Measurements from ENCODE around the gene PUM1.
"Not testable (repeated sequence)": the region's sequence is repeated elsewhere in the genome, so short reads cannot be mapped to it uniquely, and the experiment has no call there.

Gene PUM1

GRCh38 chr1:31041529-31041928 is 24.0 kb downstream of the PUM1 start:
- H3K4me1 ChIP-seq (ENCODE audit: insufficient read depth, low read length), result peaks cover 3% of the 10 kb centered on the region; the same call in 1 of the 2 replicates
- peaks cover 50% of the 10 kb centered on the region for H3K36me3 ChIP-seq (ENCODE audit: insufficient read depth, low read length)
- no peaks in the 10 kb centered on the region for H3K9me3 ChIP-seq (ENCODE audit: insufficient read depth, low read depth, low read length)
- H3K9ac ChIP-seq (ENCODE audit: low read depth, low read length), result no peak overlapping the region
- H3K27me3 ChIP-seq (ENCODE audit: insufficient read depth, low read length), result no peaks in the 10 kb centered on the region
- H3K4me3 ChIP-seq (ENCODE audit: low read length), result no peak overlapping the region
- H3K27ac ChIP-seq (ENCODE audit: low read depth, low read length), result no peak overlapping the region

GRCh38 chr1:31040038-31040437 is 25.5 kb downstream of the PUM1 start:
- Histone ChIP-seq H3K9ac (ENCODE audit: low read depth, low read length) (no peak overlapping the region), H3K9me3 (ENCODE audit: insufficient read depth, low read depth, low read length) (no peaks in the 10 kb centered on the region), H3K27me3 (ENCODE audit: insufficient read depth, low read length) (no peaks in the 10 kb centered on the region), H3K4me1 (ENCODE audit: insufficient read depth, low read length) (peaks cover 3% of the 10 kb centered on the region; the same call in 1 of the 2 replicates), H3K4me3 (ENCODE audit: low read length) (no peak overlapping the region), H3K36me3 (ENCODE audit: insufficient read depth, low read length) (peaks cover 52% of the 10 kb centered on the region), H3K27ac (ENCODE audit: low read depth, low read length) (no peak overlapping the region)
- WGBS, result 96% methylated on average over 2 of the region's 3 CpGs

- not testable (repeated sequence) for H3K9me3 ChIP-seq (ENCODE audit: insufficient read depth, low read depth, low read length); H3K27me3 ChIP-seq (ENCODE audit: insufficient read depth, low read length); H3K27ac ChIP-seq (ENCODE audit: low read depth, low read length); H3K4me3 ChIP-seq (ENCODE audit: low read length); H3K9ac ChIP-seq (ENCODE audit: low read depth, low read length); H3K4me1 ChIP-seq (ENCODE audit: insufficient read depth, low read length)
- peaks cover 44% of the 10 kb centered on the region for H3K36me3 ChIP-seq (ENCODE audit: insufficient read depth, low read length)
- 95% methylated on average over 5 of the region's 5 CpGs for WGBS
Measured at GRCh38 chr1:31038935-31039334, 26.6 kb downstream of the PUM1 start.

GRCh38 chr1:31038360-31038759 is 27.2 kb downstream of the PUM1 start:
- no peak overlapping the region for H3K4me3 ChIP-seq (ENCODE audit: low read length)
- 96% methylated on average over 3 of the region's 5 CpGs for WGBS
- H3K4me1 ChIP-seq (ENCODE audit: insufficient read depth, low read length), result peaks cover 11% of the 10 kb centered on the region; the same call in 1 of the 2 replicates

GRCh38 chr1:31036749-31037500 is 28.6 kb downstream of the PUM1 start:
- WGBS, result 91% methylated on average over 8 of the region's 8 CpGs
- H3K4me1 ChIP-seq (ENCODE audit: insufficient read depth, low read length), result peaks cover 17% of the 10 kb centered on the region
- peaks cover 27% of the 10 kb centered on the region; the same call in 1 of the 2 replicates for H3K36me3 ChIP-seq (ENCODE audit: insufficient read depth, low read length)
- H3K4me3 ChIP-seq (ENCODE audit: low read length), result no peak overlapping the region
- no peaks in the 10 kb centered on the region for H3K27me3 ChIP-seq (ENCODE audit: insufficient read depth, low read length)
- H3K27ac ChIP-seq (ENCODE audit: low read depth, low read length), result no peak overlapping the region
- no peaks in the 10 kb centered on the region for H3K9me3 ChIP-seq (ENCODE audit: insufficient read depth, low read depth, low read length)
- no peak overlapping the region for H3K9ac ChIP-seq (ENCODE audit: low read depth, low read length)

More at GRCh38 chr1:31038360-31038759, 27.2 kb downstream of the PUM1 start:
- H3K36me3 ChIP-seq (ENCODE audit: insufficient read depth, low read length), result peaks cover 38% of the 10 kb centered on the region
- H3K9ac ChIP-seq (ENCODE audit: low read depth, low read length), result no peak overlapping the region
- H3K27me3 ChIP-seq (ENCODE audit: insufficient read depth, low read length), result no peaks in the 10 kb centered on the region
- H3K9me3 ChIP-seq (ENCODE audit: insufficient read depth, low read depth, low read length), result no peaks in the 10 kb centered on the region
- no peak overlapping the region for H3K27ac ChIP-seq (ENCODE audit: low read depth, low read length)

GRCh38 chr1:31033598-31033997 is 31.9 kb downstream of the PUM1 start:
- peaks cover 39% of the 10 kb centered on the region for H3K4me1 ChIP-seq (ENCODE audit: insufficient read depth, low read length)
- H3K36me3 ChIP-seq (ENCODE audit: insufficient read depth, low read length), result peaks cover 24% of the 10 kb centered on the region
- no peak overlapping the region for H3K27ac ChIP-seq (ENCODE audit: low read depth, low read length)

GRCh38 chr1:31032266-31032665 is 33.3 kb downstream of the PUM1 start:
- H3K4me3 ChIP-seq (ENCODE audit: low read length), result no peak overlapping the region
- no peaks in the 10 kb centered on the region for H3K27me3 ChIP-seq (ENCODE audit: insufficient read depth, low read length)
- peaks cover 33% of the 10 kb centered on the region for H3K36me3 ChIP-seq (ENCODE audit: insufficient read depth, low read length)
- peak overlapping the region; percentile 7 for H3K27ac ChIP-seq (ENCODE audit: low read depth, low read length)
- WGBS, result no CpG with 5 or more reads among the region's 1 CpG
- H3K9me3 ChIP-seq (ENCODE audit: insufficient read depth, low read depth, low read length), result no peaks in the 10 kb centered on the region
- H3K4me1 ChIP-seq (ENCODE audit: insufficient read depth, low read length), result peaks cover 42% of the 10 kb centered on the region
- H3K9ac ChIP-seq (ENCODE audit: low read depth, low read length), result no peak overlapping the region

More at GRCh38 chr1:31033598-31033997, 31.9 kb downstream of the PUM1 start:
- H3K9ac ChIP-seq (ENCODE audit: low read depth, low read length), result no peak overlapping the region
- no peaks in the 10 kb centered on the region for H3K9me3 ChIP-seq (ENCODE audit: insufficient read depth, low read depth, low read length)
- 95% methylated on average over 5 of the region's 5 CpGs for WGBS
- H3K4me3 ChIP-seq (ENCODE audit: low read length), result no peak overlapping the region
- no peaks in the 10 kb centered on the region for H3K27me3 ChIP-seq (ENCODE audit: insufficient read depth, low read length)

- peak overlapping the region; percentile 27 for H3K27ac ChIP-seq (ENCODE audit: low read depth, low read length)
- no peaks in the 10 kb centered on the region for H3K27me3 ChIP-seq (ENCODE audit: insufficient read depth, low read length)
- H3K4me1 ChIP-seq (ENCODE audit: insufficient read depth, low read length), result peaks cover 44% of the 10 kb centered on the region
- H3K4me3 ChIP-seq (ENCODE audit: low read length), result no peak overlapping the region
- 50% methylated on average over 5 of the region's 5 CpGs for whole genome bisulfite sequencing
- H3K9ac ChIP-seq (ENCODE audit: low read depth, low read length), result no peak overlapping the region
- peaks cover 29% of the 10 kb centered on the region for H3K36me3 ChIP-seq (ENCODE audit: insufficient read depth, low read length)
- no peaks in the 10 kb centered on the region for H3K9me3 ChIP-seq (ENCODE audit: insufficient read depth, low read depth, low read length)
Measured at GRCh38 chr1:31031330-31032143, 34.0 kb downstream of the PUM1 start.

GRCh38 chr1:31029026-31029425 is 36.5 kb downstream of the PUM1 start:
- H3K9ac ChIP-seq (ENCODE audit: low read depth, low read length), result no peak overlapping the region
- no peak overlapping the region for H3K27ac ChIP-seq (ENCODE audit: low read depth, low read length)
- H3K4me3 ChIP-seq (ENCODE audit: low read length), result no peak overlapping the region
- H3K4me1 ChIP-seq (ENCODE audit: insufficient read depth, low read length), result peaks cover 58% of the 10 kb centered on the region
- no peaks in the 10 kb centered on the region for H3K9me3 ChIP-seq (ENCODE audit: insufficient read depth, low read depth, low read length)
- H3K27me3 ChIP-seq (ENCODE audit: insufficient read depth, low read length), result no peaks in the 10 kb centered on the region
- peaks cover 32% of the 10 kb centered on the region for H3K36me3 ChIP-seq (ENCODE audit: insufficient read depth, low read length)

GRCh38 chr1:31027693-31028526 is 37.6 kb downstream of the PUM1 start:
- Histone ChIP-seq H3K27me3 (ENCODE audit: insufficient read depth, low read length) (no peaks in the 10 kb centered on the region), H3K36me3 (ENCODE audit: insufficient read depth, low read length) (peaks cover 36% of the 10 kb centered on the region), H3K9ac (ENCODE audit: low read depth, low read length) (no peak overlapping the region), H3K4me3 (ENCODE audit: low read length) (no peak overlapping the region), H3K9me3 (ENCODE audit: insufficient read depth, low read depth, low read length) (no peaks in the 10 kb centered on the region), H3K4me1 (ENCODE audit: insufficient read depth, low read length) (peaks cover 56% of the 10 kb centered on the region), H3K27ac (ENCODE audit: low read depth, low read length) (no peak overlapping the region)
- WGBS, result 80% methylated on average over 1 of the region's 3 CpGs

- H3K36me3 ChIP-seq (ENCODE audit: insufficient read depth, low read length), result peaks cover 45% of the 10 kb centered on the region
- H3K4me1 ChIP-seq (ENCODE audit: insufficient read depth, low read length), result peaks cover 21% of the 10 kb centered on the region
- no peaks in the 10 kb centered on the region for H3K9me3 ChIP-seq (ENCODE audit: insufficient read depth, low read depth, low read length)
- no peak overlapping the region for H3K4me3 ChIP-seq (ENCODE audit: low read length)
- no peak overlapping the region for H3K9ac ChIP-seq (ENCODE audit: low read depth, low read length)
- 91% methylated on average over 2 of the region's 2 CpGs for WGBS
- no peaks in the 10 kb centered on the region for H3K27me3 ChIP-seq (ENCODE audit: insufficient read depth, low read length)
- no peak overlapping the region for H3K27ac ChIP-seq (ENCODE audit: low read depth, low read length)
Measured at GRCh38 chr1:31022259-31022658, 43.3 kb downstream of the PUM1 start.
